ENCODE results near the gene TPGS1. TPM values are rescaled to one million over a fixed set of nuclear protein-coding genes. Genes with fewer than 3 reads are reported as not detected.

TPGS1 gene
- total and polyA plus RNA-seq, 2 of the 8 experiments (the other 6 are each of a cell fraction or from before 2014, with no cell fraction given): 9.1 to 10.6 TPM

GRCh38 chr19:560121-560520 is 52.8 kb downstream of the TPGS1 start (continued):
- TF ChIP-seq BCL11A (IDR thresholded peaks at IDR 0.05; ENCODE audit: low read depth in 2 of 2, low read length in 2 of 2) (no peak), RXRA (IDR thresholded peaks at IDR 0.05; ENCODE audit: insufficient read depth, low read depth, low read length) (no peak), POU5F1 (IDR thresholded peaks at IDR 0.05; ENCODE audit: low read depth, low read length) (no peak), CHD7 (IDR thresholded peaks at IDR 0.05; ENCODE audit: insufficient replicate concordance, low read length) (no peak), SRF (IDR thresholded peaks at IDR 0.05; ENCODE audit: low read depth, low read length) (no peak), TCF12 (IDR thresholded peaks at IDR 0.05; ENCODE audit: low read depth, low read length) (no peak), TBP (IDR thresholded peaks at IDR 0.05; ENCODE audit: low read depth, low read length) (no peak)
- TF ChIP-seq, protein P1, sequence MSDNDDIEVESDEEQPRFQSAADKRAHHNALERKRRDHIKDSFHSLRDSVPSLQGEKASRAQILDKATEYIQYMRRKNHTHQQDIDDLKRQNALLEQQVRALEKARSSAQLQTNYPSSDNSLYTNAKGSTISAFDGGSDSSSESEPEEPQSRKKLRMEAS (IDR thresholded peaks at IDR 0.05): no peak
